Ectodermal cell (in vitro differentiated cells): ENCODE data around the gene MIF.

Experiments used
- H3K27ac ChIP-seq: 2 replicates; pipeline ENCODE4 v1.7.0; 2013; ENCODE audit warnings: mild to moderate bottlenecking, low read depth, low read length; ENCODE audit not compliant: insufficient read depth, poor library complexity, severe bottlenecking
- H3K27me3 ChIP-seq: 2 replicates; pipeline ENCODE4 v1.7.0; 2013; ENCODE audit warnings: mild to moderate bottlenecking, low read length; ENCODE audit not compliant: insufficient read depth, control insufficient read depth, poor library complexity, severe bottlenecking
- H3K36me3 ChIP-seq: one replicate; pipeline ENCODE4 v1.7.0; 2013; ENCODE audit warnings: low read length; ENCODE audit not compliant: control insufficient read depth, insufficient read depth
- H3K4me1 ChIP-seq: one replicate; pipeline ENCODE4 v1.7.0; 2013; ENCODE audit warnings: low read length; ENCODE audit not compliant: control insufficient read depth, insufficient read depth
- H3K4me3 ChIP-seq: 2 replicates; pipeline ENCODE4 v1.7.0; 2013; ENCODE audit warnings: low read depth, low read length, control low read depth; ENCODE audit not compliant: insufficient read depth
- H3K9me3 ChIP-seq: 2 replicates; pipeline ENCODE4 v1.7.0; 2013; ENCODE audit warnings: mild to moderate bottlenecking, low read length, moderate library complexity; ENCODE audit not compliant: control insufficient read depth
- WGBS, 2 experiments: methylation state at CpG; one replicate each; pipeline ENCODE4 v1.1.7; 2013; ENCODE audit warnings: missing lambda C conversion rate in 2 of 2; 5-methylcytosine and 5-hydroxymethylcytosine counted together

MIF gene

DNA sequence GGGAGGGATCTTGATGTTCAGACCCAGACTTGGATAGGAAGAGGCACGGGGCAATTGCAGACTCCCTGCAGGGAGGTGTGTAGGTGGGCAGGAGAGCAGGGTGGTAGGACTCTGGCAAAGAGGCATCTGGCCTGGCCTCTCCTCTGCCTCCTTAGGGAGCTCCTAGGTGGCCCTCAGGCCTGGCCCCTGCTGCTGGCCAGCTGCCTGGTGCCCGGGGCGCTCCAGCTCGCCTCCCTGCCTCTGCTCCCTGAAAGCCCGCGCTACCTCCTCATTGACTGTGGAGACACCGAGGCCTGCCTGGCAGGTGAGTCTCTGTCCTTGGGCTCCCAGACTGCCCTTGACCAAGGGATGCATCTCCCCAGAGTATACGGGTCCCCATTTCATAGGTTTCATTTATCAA is 16.6 kb upstream of the MIF start:
- no peaks in the 10 kb centered on the region for H3K27me3 ChIP-seq
- no peak overlapping the region for H3K4me3 ChIP-seq
- peaks cover 5% of the 10 kb centered on the region for H3K36me3 ChIP-seq
- H3K9me3 ChIP-seq = no peaks in the 10 kb centered on the region
- H3K4me1 ChIP-seq = no peaks in the 10 kb centered on the region
- no peak overlapping the region for H3K27ac ChIP-seq
- 93 to 94% methylated on average over 8 of the region's 8 CpGs for WGBS, 2 experiments

DNA sequence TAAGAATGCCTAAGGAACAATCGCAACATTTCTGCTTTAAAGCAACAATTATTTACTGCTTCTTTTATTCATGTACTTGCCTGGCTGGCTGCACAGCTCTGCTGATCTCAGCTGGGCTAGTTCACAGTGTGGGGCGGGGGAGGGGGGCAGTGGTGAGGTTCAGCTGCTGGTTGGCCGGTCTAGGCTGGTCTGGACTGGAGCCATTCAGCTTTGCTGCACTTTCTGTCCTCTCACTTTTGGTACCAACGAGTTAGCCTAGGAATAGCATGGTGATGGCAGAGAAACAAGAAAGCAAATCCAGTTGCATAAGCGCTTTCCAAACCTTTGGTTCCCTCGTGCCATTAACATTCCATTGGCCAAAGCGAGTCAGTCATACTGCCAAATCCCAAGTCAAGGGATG is 16.0 kb upstream of the MIF start:
- H3K4me3 ChIP-seq = no peak overlapping the region
- 92 to 95% methylated on average over 7 of the region's 7 CpGs for WGBS, 2 experiments
- no peaks in the 10 kb centered on the region for H3K27me3 ChIP-seq
- H3K4me1 ChIP-seq = no peaks in the 10 kb centered on the region
- no peak overlapping the region for H3K27ac ChIP-seq
- H3K9me3 ChIP-seq = no peaks in the 10 kb centered on the region
- H3K36me3 ChIP-seq = peaks cover 5% of the 10 kb centered on the region

DNA sequence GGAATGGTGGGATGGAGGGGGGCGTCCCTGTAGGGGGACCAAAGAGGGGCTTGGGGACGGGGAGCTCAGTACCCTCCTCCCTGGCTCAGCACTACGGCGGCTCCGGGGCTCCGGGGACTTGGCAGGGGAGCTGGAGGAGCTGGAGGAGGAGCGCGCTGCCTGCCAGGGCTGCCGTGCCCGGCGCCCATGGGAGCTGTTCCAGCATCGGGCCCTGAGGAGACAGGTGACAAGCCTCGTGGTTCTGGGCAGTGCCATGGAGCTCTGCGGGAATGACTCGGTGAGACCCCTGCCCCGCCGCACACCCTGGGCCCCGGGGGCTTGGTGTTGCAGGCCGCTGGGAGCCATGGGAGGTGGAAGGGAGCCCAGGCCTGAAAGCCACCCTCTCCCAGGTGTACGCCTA is 11.8 kb upstream of the MIF start:
- no peak overlapping the region for H3K4me3 ChIP-seq
- no peaks in the 10 kb centered on the region for H3K9me3 ChIP-seq
- no peak overlapping the region for H3K27ac ChIP-seq
- 94 to 96% methylated on average over 20 of the region's 20 CpGs for WGBS, 2 experiments
- H3K4me1 ChIP-seq = no peaks in the 10 kb centered on the region
- H3K27me3 ChIP-seq = no peaks in the 10 kb centered on the region
- no peaks in the 10 kb centered on the region for H3K36me3 ChIP-seq

DNA sequence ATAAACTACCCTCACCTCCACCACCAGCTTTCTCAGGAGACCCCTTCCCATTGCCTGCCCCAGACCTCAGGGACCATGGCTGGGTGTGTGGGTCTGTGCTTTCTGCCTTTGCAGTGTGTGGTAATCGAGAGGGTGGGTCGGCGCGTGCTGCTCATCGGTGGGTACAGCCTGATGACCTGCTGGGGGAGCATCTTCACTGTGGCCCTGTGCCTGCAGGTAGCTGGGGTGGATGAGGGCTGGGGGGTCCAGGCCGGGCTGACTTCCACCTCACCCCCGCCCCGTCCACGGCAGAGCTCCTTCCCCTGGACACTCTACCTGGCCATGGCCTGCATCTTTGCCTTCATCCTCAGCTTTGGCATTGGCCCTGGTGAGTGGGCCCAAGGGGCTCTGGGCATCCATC is 10.5 kb upstream of the MIF start:
- WGBS, 2 experiments = 94 to 96% methylated on average over 9 of the region's 9 CpGs
- Histone ChIP-seq H3K36me3 (no peaks in the 10 kb centered on the region), H3K27ac (no peak overlapping the region), H3K27me3 (no peaks in the 10 kb centered on the region), H3K9me3 (no peaks in the 10 kb centered on the region), H3K4me3 (no peak overlapping the region), H3K4me1 (peaks cover 3% of the 10 kb centered on the region)

DNA sequence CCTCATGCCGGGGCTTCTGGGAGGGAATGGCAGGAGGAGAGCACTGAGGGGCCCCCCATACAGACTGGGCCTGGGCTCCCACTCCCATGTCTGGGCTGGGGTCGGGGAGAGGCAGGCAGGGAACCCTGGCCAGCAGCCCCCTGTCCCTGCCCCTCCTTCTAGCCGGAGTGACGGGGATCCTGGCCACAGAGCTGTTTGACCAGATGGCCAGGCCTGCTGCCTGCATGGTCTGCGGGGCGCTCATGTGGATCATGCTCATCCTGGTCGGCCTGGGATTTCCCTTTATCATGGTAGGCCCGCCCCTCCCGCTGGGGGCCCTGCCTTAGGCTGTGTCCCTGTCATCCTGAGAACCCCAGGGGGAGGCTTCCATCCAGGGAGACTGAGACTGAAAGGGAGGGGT is 10.0 kb upstream of the MIF start:
- WGBS, 2 experiments = 89 to 90% methylated on average over 9 of the region's 9 CpGs
- no peaks in the 10 kb centered on the region for H3K27me3 ChIP-seq
- no peak overlapping the region for H3K4me3 ChIP-seq
- no peak overlapping the region for H3K27ac ChIP-seq
- H3K9me3 ChIP-seq = no peaks in the 10 kb centered on the region
- peaks cover 7% of the 10 kb centered on the region for H3K4me1 ChIP-seq
- no peaks in the 10 kb centered on the region for H3K36me3 ChIP-seq

DNA sequence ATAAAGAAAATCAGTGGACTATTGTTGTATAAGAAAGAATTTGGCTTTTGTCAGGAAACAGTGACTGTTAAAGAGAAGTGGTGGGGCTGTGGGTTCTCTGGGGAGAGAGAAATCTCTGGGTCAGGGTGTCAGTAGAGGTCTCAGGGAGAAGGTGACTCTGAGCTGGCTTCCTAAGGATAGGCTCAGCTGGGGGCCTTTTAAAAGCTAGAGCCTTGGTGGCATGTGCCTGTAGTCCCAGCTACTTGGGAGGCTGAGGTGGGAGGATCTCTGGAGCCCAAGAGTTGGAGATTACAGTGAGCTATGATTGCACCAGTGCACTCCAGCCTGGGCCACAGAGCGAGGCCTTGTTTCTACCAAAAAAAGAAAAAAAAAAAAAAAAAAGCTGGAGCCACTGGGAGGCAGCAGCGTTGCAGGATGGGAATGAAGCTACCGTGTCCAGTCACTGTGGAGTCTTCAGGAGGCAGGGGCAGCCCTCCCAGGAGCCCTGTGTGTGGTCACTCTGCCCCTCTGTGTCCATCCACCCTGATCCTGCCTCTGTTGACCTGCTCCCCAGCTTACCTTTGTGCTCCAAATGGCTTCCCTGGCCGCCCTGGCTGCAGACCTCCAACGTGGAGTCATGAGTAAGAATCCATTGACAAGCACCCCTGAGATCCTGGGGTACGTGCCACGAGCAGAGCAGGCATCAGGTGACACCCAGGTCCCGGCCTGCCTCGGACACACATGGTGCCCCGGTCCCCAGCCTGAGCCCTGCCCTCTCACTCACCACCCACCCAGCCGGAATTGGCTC is 5.4 kb upstream of the MIF start:
- Histone ChIP-seq H3K9me3 (no peaks in the 10 kb centered on the region), H3K27me3 (no peaks in the 10 kb centered on the region), H3K36me3 (no peaks in the 10 kb centered on the region), H3K4me3 (no peak overlapping the region), H3K4me1 (peaks cover 7% of the 10 kb centered on the region), H3K27ac (no peak overlapping the region)
- WGBS, 2 experiments = 78% methylated on average over 11 of the region's 11 CpGs

DNA sequence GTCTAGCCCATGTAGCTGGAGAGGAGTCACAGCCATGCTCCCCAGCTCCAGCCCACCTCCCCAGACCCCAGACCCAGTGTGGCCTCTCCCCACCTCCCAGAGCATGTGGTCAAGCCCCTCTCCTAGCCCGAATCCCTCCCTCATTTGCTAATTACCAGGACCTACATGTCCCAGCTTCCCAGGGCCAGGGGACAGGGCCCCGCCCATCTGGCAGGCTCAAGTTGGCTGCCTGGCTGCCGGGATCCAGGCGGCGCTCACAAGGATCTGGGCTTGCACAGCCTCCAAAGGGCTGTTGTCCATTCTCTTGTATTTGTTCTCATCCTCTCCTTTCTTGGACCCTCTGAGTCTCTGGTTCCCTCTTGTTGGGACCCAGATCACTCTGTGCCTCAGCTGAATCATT is 4.6 kb upstream of the MIF start:
- Histone ChIP-seq H3K9me3 (no peaks in the 10 kb centered on the region), H3K27me3 (no peaks in the 10 kb centered on the region), H3K27ac (no peak overlapping the region), H3K4me3 (no peak overlapping the region), H3K4me1 (peaks cover 7% of the 10 kb centered on the region), H3K36me3 (no peaks in the 10 kb centered on the region)
- 78 to 80% methylated on average over 5 of the region's 5 CpGs for WGBS, 2 experiments

DNA sequence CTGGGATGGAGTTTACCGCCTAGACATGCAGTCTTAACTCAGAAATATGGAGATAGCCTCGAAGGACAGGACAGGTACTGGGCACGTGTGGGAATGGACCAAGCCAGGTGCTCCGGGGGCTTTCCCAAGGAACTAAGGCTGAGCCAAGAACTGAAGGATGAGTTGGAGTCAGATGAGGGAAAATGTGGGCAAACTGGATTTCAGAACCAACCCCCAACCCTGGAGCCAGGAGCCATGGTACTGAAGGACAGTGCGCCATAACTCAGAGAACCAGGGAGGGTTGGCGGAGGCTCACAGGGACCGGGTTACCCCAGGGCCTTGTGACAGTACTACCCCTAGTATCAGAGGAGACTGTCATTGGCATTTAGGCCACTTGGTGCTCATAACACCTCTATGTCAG is 2.5 kb upstream of the MIF start:
- WGBS, 2 experiments = 96% methylated on average over 7 of the region's 7 CpGs
- Histone ChIP-seq H3K4me3 (no peak overlapping the region), H3K27me3 (no peaks in the 10 kb centered on the region)

DNA sequence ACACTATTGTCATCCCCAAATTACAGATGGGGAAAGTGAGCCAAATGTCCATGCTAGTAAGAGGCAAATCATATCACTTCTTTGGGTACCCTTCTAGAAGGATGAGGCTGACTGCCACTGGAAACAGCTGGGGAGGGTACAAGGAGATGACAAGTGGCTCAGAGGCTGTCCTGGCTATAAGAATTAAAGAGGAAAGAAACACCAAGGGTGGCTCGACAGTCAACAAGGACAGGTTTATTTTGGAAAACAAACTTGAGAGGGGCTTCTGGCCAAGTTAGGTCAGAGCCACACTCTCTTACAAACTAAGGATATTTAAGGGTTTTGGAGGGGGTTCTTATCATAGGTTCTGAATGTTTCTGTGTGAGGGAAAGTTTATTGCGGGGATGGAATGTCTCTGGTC is 2.1 kb upstream of the MIF start:
- Histone ChIP-seq H3K4me1 (peaks cover 14% of the 10 kb centered on the region), H3K27me3 (no peaks in the 10 kb centered on the region), H3K27ac (no peak overlapping the region), H3K9me3 (no peaks in the 10 kb centered on the region), H3K4me3 (no peak overlapping the region), H3K36me3 (peaks cover 14% of the 10 kb centered on the region)
- WGBS, 2 experiments = 94 to 96% methylated on average over 2 of the region's 2 CpGs

More for the DNA sequence above, 2.5 kb upstream of the MIF start:
- Histone ChIP-seq H3K27ac (no peak overlapping the region), H3K4me1 (peaks cover 14% of the 10 kb centered on the region), H3K36me3 (peaks cover 10% of the 10 kb centered on the region), H3K9me3 (no peaks in the 10 kb centered on the region)

DNA sequence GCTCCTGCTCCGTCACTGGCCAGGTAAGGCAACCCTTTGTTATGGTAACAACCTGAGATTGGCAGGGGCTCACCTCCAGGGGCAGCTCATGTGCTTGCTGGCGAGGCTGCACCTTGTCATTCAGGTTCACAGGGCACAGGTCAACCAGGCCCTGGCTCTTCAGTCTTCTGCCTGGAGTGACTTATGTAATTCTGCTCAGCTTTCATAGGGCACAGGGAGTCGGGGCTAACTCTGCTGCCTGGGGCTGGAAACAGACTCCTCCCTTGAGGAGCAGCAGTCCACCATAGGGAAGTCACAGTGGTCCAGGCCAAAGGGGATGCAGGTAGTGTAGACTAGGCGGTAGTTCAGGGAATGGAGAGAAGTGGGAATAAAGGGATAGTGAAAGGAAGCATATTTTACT is 1.5 kb upstream of the MIF start:
- 79 to 81% methylated on average over 4 of the region's 4 CpGs for WGBS, 2 experiments
- no peak overlapping the region for H3K27ac ChIP-seq

More for the DNA sequence above, 1.5 kb upstream of the MIF start:
- Histone ChIP-seq H3K4me3 (no peak overlapping the region), H3K4me1 (peaks cover 14% of the 10 kb centered on the region), H3K27me3 (no peaks in the 10 kb centered on the region), H3K9me3 (no peaks in the 10 kb centered on the region), H3K36me3 (peaks cover 17% of the 10 kb centered on the region)
